MCF 10A (cell line): ENCODE data around the gene ERC2. TPM values are rescaled to one million over a fixed set of nuclear protein-coding genes. Genes with fewer than 3 reads are reported as not detected.

Experiments used
- BruUV-seq: library from RNA; stranded (reverse); fragments of 400-500 nt; replicated peaks from 2 replicates; lab custom pipeline; 2021; lab: Mats Ljungman, UMichigan
- CTCF ChIA-PET: fragments of 300-600 bp; sonication (Branson Sonifier 250); formaldehyde crosslinking; extraction: SDS; loops from one replicate; lab custom pipeline; 2021; ENCODE audit warnings: antibody characterized with exemption, inconsistent platforms; lab: Yijun Ruan, JAX
- POLR2A ChIA-PET: fragments of 300-600, 350-650 bp; sonication (Branson Sonifier 250); formaldehyde crosslinking; extraction: SDS; loops from one replicate; lab custom pipeline; 2020; ENCODE audit warnings: antibody characterized with exemption, inconsistent platforms; lab: Yijun Ruan, JAX
- DNase-seq: peaks from one replicate; pipeline ENCODE4 v3.0.0-alpha.2; 2018; ENCODE audit not compliant: unreplicated experiment
- H3K27ac Mint-ChIP-seq: one replicate; pipeline ENCODE4 v1.8.0; 2022; ENCODE audit warnings: mild to moderate bottlenecking, low read depth, mixed read lengths; ENCODE audit not compliant: unreplicated experiment
- H3K27me3 Mint-ChIP-seq: one replicate; pipeline ENCODE4 v1.8.0; 2022; ENCODE audit warnings: mixed read lengths; ENCODE audit not compliant: insufficient read depth, unreplicated experiment
- H3K36me3 Mint-ChIP-seq: one replicate; pipeline ENCODE4 v1.8.0; 2022; ENCODE audit warnings: mild to moderate bottlenecking, moderate library complexity, mixed read lengths; ENCODE audit not compliant: insufficient read depth, unreplicated experiment
- H3K4me1 Mint-ChIP-seq: one replicate; pipeline ENCODE4 v1.8.0; 2022; ENCODE audit warnings: mixed read lengths; ENCODE audit not compliant: insufficient read depth, unreplicated experiment
- H3K4me3 Mint-ChIP-seq: one replicate; pipeline ENCODE4 v1.8.0; 2022; ENCODE audit warnings: mild to moderate bottlenecking, moderate library complexity, mixed read lengths; ENCODE audit not compliant: unreplicated experiment
- H3K9me3 Mint-ChIP-seq: one replicate; pipeline ENCODE4 v1.8.0; 2022; ENCODE audit warnings: mixed read lengths; ENCODE audit not compliant: unreplicated experiment
- CTCF ChIP-seq: fragments of 200-600 bp; IDR thresholded peaks from one replicate; pipeline ENCODE4 v1.8.0; 2022; ENCODE audit warnings: antibody characterized with exemption, mild to moderate bottlenecking; ENCODE audit not compliant: unreplicated experiment
- intact Hi-C: fragments of 100-400 bp; cut with micrococcal nuclease; formaldehyde crosslinking; loops from 2 replicates; pipeline ENCODE4 v1.14.1; 2022
- total RNA-seq: library from RNA; stranded (reverse); gene quantifications from 2 replicates; pipeline ENCODE4 v1.2.3, GENCODE V29; 2022

The ERC2 gene
- total RNA-seq, 1 experiment from 2014 or later, result 0.42 TPM

GRCh38 chr3:56491566-56491965 is 23.3 kb upstream of the ERC2 start:
- ChIA-PET CTCF (interaction anchor here (0.9 to 1.5 kb wide), 2 partner anchors 149 to 151 kb away, joined by 3 to 7 read pairs; no protein-coding TSS in a partner anchor), POLR2A (no interaction called here)
- H3K4me3 Mint-ChIP-seq, result no peak overlapping the region
- no peaks in the 10 kb centered on the region for H3K9me3 Mint-ChIP-seq
- BruUV-seq, result no TSS peak
- H3K27me3 Mint-ChIP-seq, result peaks cover 65% of the 10 kb centered on the region
- no peaks in the 10 kb centered on the region for H3K36me3 Mint-ChIP-seq
- H3K4me1 Mint-ChIP-seq, result no peaks in the 10 kb centered on the region
- H3K27ac Mint-ChIP-seq, result no peak overlapping the region
- TF ChIP-seq CTCF, result no peak
- DNase-seq, result no peak
- intact Hi-C loops, result no loop called here

GRCh38 chr3:56488812-56489600 is 20.7 kb upstream of the ERC2 start:
- no peak overlapping the region for H3K4me3 Mint-ChIP-seq
- H3K36me3 Mint-ChIP-seq, result no peaks in the 10 kb centered on the region
- H3K9me3 Mint-ChIP-seq, result no peaks in the 10 kb centered on the region
- no peak for DNase-seq
- no peak overlapping the region for H3K27ac Mint-ChIP-seq
- H3K4me1 Mint-ChIP-seq, result no peaks in the 10 kb centered on the region
- intact Hi-C loops, result no loop called here
- H3K27me3 Mint-ChIP-seq, result peaks cover 72% of the 10 kb centered on the region
- ChIA-PET CTCF (interaction anchor here (0.8 kb wide), 1 partner anchor 148 kb away, joined by 3 read pairs; no protein-coding TSS in a partner anchor), POLR2A (no interaction called here)
- no peak for TF ChIP-seq CTCF
- BruUV-seq, result no TSS peak

- no peak overlapping the region for H3K4me3 Mint-ChIP-seq
- peaks cover 72% of the 10 kb centered on the region for H3K27me3 Mint-ChIP-seq
- DNase-seq, result no peak
- H3K27ac Mint-ChIP-seq, result no peak overlapping the region
- no peaks in the 10 kb centered on the region for H3K36me3 Mint-ChIP-seq
- CTCF ChIA-PET, result interaction anchor here (0.6 to 3.6 kb wide), 5 partner anchors 10 to 144 kb away, joined by 3 to 13 read pairs (median 4); no protein-coding TSS in a partner anchor
- POLR2A ChIA-PET, result interaction anchor here (0.6 to 0.7 kb wide), 2 partner anchors 10 to 976 kb away, joined by 3 read pairs; no protein-coding TSS in a partner anchor
- no TSS peak for BruUV-seq
- H3K4me1 Mint-ChIP-seq, result no peaks in the 10 kb centered on the region
- intact Hi-C loops, result no loop called here
- H3K9me3 Mint-ChIP-seq, result no peaks in the 10 kb centered on the region
- TF ChIP-seq CTCF, result no peak
Measured at GRCh38 chr3:56484525-56485032, 16.3 kb upstream of the ERC2 start.

- Mint-ChIP-seq H3K27ac (no peak overlapping the region), H3K27me3 (peaks cover 67% of the 10 kb centered on the region), H3K36me3 (no peaks in the 10 kb centered on the region), H3K4me3 (no peak overlapping the region), H3K9me3 (no peaks in the 10 kb centered on the region), H3K4me1 (no peaks in the 10 kb centered on the region)
- BruUV-seq, result no TSS peak
- DNase-seq, result no peak
- ChIA-PET CTCF (interaction anchor here (1.1 to 3.6 kb wide), 5 partner anchors 10 to 143 kb away, joined by 3 to 14 read pairs (median 4); no protein-coding TSS in a partner anchor), POLR2A (no interaction called here)
- intact Hi-C loops, result no loop called here
- TF ChIP-seq CTCF, result no peak
Measured at GRCh38 chr3:56484122-56484521, 15.9 kb upstream of the ERC2 start.
